HepG2 (cell line): ENCODE measurements around the gene RASSF10. TPM values are rescaled to one million over a fixed set of nuclear protein-coding genes. Genes with fewer than 3 reads are reported as not detected.
A peak's percentile ranks its signal among the peaks of the same experiment; 100 is the strongest.

ENCODE experiments used
- ATAC-seq: fragments of 200-7000 bp; cut with Tn5 transposase; 3 replicates; pipeline ENCODE4 v1.9.1; 2020; ENCODE audit warnings: mild to moderate bottlenecking, moderate library complexity
- BruUV-seq: library from RNA; stranded (reverse); fragments of 400-500 nt; replicated peaks from 2 replicates; lab custom pipeline; 2021; lab: Mats Ljungman, UMichigan
- CTCF ChIA-PET: fragments of 300-600 bp; formaldehyde crosslinking; extraction: SDS; loops from one replicate; lab custom pipeline; 2021; ENCODE audit warnings: low total read pairs, inconsistent platforms, low intra/inter-chr PET ratio; lab: Yijun Ruan, JAX
- POLR2A ChIA-PET: fragments of 350-600 bp; sonication (Branson Sonifier 250); formaldehyde crosslinking; loops from one replicate; lab custom pipeline; 2020; ENCODE audit warnings: antibody characterized with exemption, inconsistent platforms; lab: Yijun Ruan, JAX
- DNase-seq: peaks from one replicate; pipeline ENCODE4 v3.0.0-alpha.2; 2015; ENCODE audit warnings: low spot score
- FAIRE-seq: peaks from 3 replicates; lab custom pipeline; 2011; peaks lifted over from hg19 to GRCh38; lab: Jason Lieb, UNC
- H2AFZ ChIP-seq: one replicate; pipeline ENCODE4 v1.6.1; 2011; ENCODE audit warnings: low read length, inconsistent platforms
- H3K27ac ChIP-seq: fragments of 300-600 bp; 3 replicates; pipeline ENCODE4 v1.8.0; 2011; ENCODE audit warnings: mixed run types, mild to moderate bottlenecking, mixed read lengths, low read length, inconsistent platforms; ENCODE audit not compliant: insufficient read depth; ENCODE audit errors: extremely low read length
- H3K27me3 ChIP-seq, 2 experiments: fragments of 200-600 bp in 1 of 2; 2 replicates in 1 of 2; 3 replicates in 1 of 2; pipeline versions ENCODE4 v1.6.0 to v1.8.0; 2011; ENCODE audit warnings: low read length in 2 of 2, mild to moderate bottlenecking in 2 of 2, moderate library complexity in 2 of 2, inconsistent platforms in 1 of 2; ENCODE audit not compliant: insufficient read depth in 2 of 2, control insufficient read depth in 1 of 2
- H3K36me3 ChIP-seq, 2 experiments: fragments of 200-600 bp in 1 of 2; replicated peaks in 1 of 2; 2 replicates in 1 of 2; 3 replicates in 1 of 2; pipeline versions ENCODE4 v1.5.1 to v1.8.0; 2011; ENCODE audit warnings: low read length in 2 of 2, inconsistent platforms in 1 of 2; ENCODE audit not compliant: insufficient read depth in 2 of 2, control insufficient read depth in 1 of 2
- H3K4me1 ChIP-seq: 2 replicates; pipeline ENCODE4 v1.5.1; 2012; ENCODE audit warnings: low read length, inconsistent platforms; ENCODE audit not compliant: insufficient read depth
- H3K4me2 ChIP-seq: 2 replicates; pipeline ENCODE4 v1.6.0; 2011; ENCODE audit warnings: low read depth, low read length, inconsistent platforms
- H3K4me3 ChIP-seq, 3 experiments: fragments of 200-600 bp in 1 of 3; sonication (generic), shearing (Covaris generic) in 1 of 3; replicated peaks in 1 of 3; 2 replicates each; pipeline ENCODE4 v1.5.1; 2011 to 2016; ENCODE audit warnings: low read length in 3 of 3, inconsistent platforms in 2 of 3, low read depth in 2 of 3, mild to moderate bottlenecking in 2 of 3, control low read depth in 1 of 3, mixed read lengths in 1 of 3; ENCODE audit not compliant: insufficient read depth in 1 of 3
- H3K79me2 ChIP-seq: one replicate; pipeline ENCODE4 v1.6.1; 2011; ENCODE audit warnings: low read length, inconsistent platforms; ENCODE audit not compliant: insufficient read depth
- H3K9ac ChIP-seq: 2 replicates; pipeline ENCODE4 v1.6.0; 2011; ENCODE audit warnings: mild to moderate bottlenecking, low read depth, low read length, inconsistent platforms; ENCODE audit not compliant: insufficient read depth
- H3K9me3 ChIP-seq: 2 replicates; pipeline ENCODE4 v1.5.1; 2012; ENCODE audit warnings: mild to moderate bottlenecking, low read length
- H4K20me1 ChIP-seq: 2 replicates; pipeline ENCODE4 v1.6.0; 2011; ENCODE audit warnings: inconsistent platforms, mild to moderate bottlenecking, low read length, moderate library complexity; ENCODE audit not compliant: insufficient read depth
- DNMT1 ChIP-seq: sonication (generic); formaldehyde crosslinking; IDR thresholded peaks from 2 replicates; pipeline ENCODE4 v1.5.1; 2020; ENCODE audit warnings: mild to moderate bottlenecking, missing genetic modification reagents
- ERF ChIP-seq: IDR thresholded peaks from 2 replicates; pipeline ENCODE4 v1.6.1; 2018; ENCODE audit warnings: missing biosample characterization, missing genetic modification reagents
- HDAC1 ChIP-seq: sonication (generic); formaldehyde crosslinking; IDR thresholded peaks from 2 replicates; pipeline ENCODE4 v1.5.1; 2020; ENCODE audit warnings: mild to moderate bottlenecking, missing genetic modification reagents
- MAFF ChIP-seq: IDR thresholded peaks from 2 replicates; pipeline ENCODE4 v1.6.1; 2011; ENCODE audit warnings: low read depth, low read length, improper control_type of control experiment
- MAFK ChIP-seq, 2 experiments: IDR thresholded peaks in 1 of 2; conservative IDR thresholded peaks in 1 of 2; 2 replicates each; pipeline ENCODE4 v1.6.1; 2011; ENCODE audit warnings: improper control_type of control experiment in 2 of 2, low read length in 2 of 2
- MXI1 ChIP-seq: IDR thresholded peaks from 3 replicates; pipeline ENCODE4 v1.6.1; 2012; ENCODE audit warnings: low read depth, low read length, inconsistent platforms, borderline replicate concordance
- NFYC ChIP-seq: IDR thresholded peaks from 2 replicates; pipeline ENCODE4 v1.6.1; 2016; ENCODE audit warnings: missing genetic modification reagents, missing compliant biosample characterization
- RBFOX2 ChIP-seq: fragments of 200-400 bp; formaldehyde crosslinking; IDR thresholded peaks from 2 replicates; pipeline ENCODE4 v1.6.1; 2017; ENCODE audit warnings: low read depth, mild to moderate bottlenecking, low read length
- SIX1 ChIP-seq: sonication (generic); formaldehyde crosslinking; IDR thresholded peaks from 2 replicates; pipeline ENCODE4 v1.4.0; 2020; ENCODE audit warnings: missing genetic modification reagents, borderline replicate concordance
- ZBTB8A ChIP-seq: sonication (generic); formaldehyde crosslinking; IDR thresholded peaks from 2 replicates; pipeline ENCODE4 v1.4.0; 2020; ENCODE audit warnings: mild to moderate bottlenecking, low read depth, missing genetic modification reagents, borderline replicate concordance
- ZNF382 ChIP-seq: sonication (generic); formaldehyde crosslinking; IDR thresholded peaks from 2 replicates; pipeline ENCODE4 v1.5.0; 2020; ENCODE audit warnings: missing genetic modification reagents, mild to moderate bottlenecking, borderline replicate concordance
- ZNF609 ChIP-seq: sonication (generic); formaldehyde crosslinking; IDR thresholded peaks from 2 replicates; pipeline ENCODE4 v1.4.0; 2020; ENCODE audit warnings: mild to moderate bottlenecking, missing genetic modification reagents, borderline replicate concordance
- WGBS: methylation state at CpG from one replicate; pipeline ENCODE4 v1.1.6; 2017; ENCODE audit warnings: low lambda C conversion rate; 5-methylcytosine and 5-hydroxymethylcytosine counted together
- in situ Hi-C: cut with HindIII; loops from 2 replicates; pipeline ENCODE4 v1.10.0; 2017; ENCODE audit warnings: low pct_unique_long_range_greater_than_20kb; ENCODE audit not compliant: extremely low pct_ligation_motif_present
- intact Hi-C: fragments of 100-400 bp; cut with micrococcal nuclease; formaldehyde crosslinking; loops from one replicate; pipeline ENCODE4 v1.10.0; 2022; ENCODE audit not compliant: unreplicated experiment
- polyA plus RNA-seq, 8 experiments: library from polyadenylated mRNA; depleted of rRNA in 3 of 8; stranded (reverse) in 7 of 8; unstranded in 1 of 8; fragments of >200 nt; fragmentation: Illumina TruSeq in 4 of 8; extraction: Trizol in 4 of 8; gene quantifications; 2 replicates each; pipeline versions ENCODE4 v1.2.1 to v1.2.3, GENCODE V29; 2011 to 2016; ENCODE audit warnings: low read depth in 4 of 8, missing spikeins in 1 of 8, mixed read lengths in 1 of 8; ENCODE audit not compliant: insufficient read depth in 1 of 8
- total RNA-seq, 5 experiments: library from RNA; depleted of rRNA; stranded (reverse); fragments of >200 nt; fragmentation: Illumina TruSeq; extraction: Trizol; gene quantifications; 2 replicates each; pipeline ENCODE4 v1.2.3, GENCODE V29; 2016; ENCODE audit warnings: low read depth in 1 of 5

RASSF10 gene
- total and polyA plus RNA-seq, 2 of the 13 experiments (the other 11 are each of a cell fraction or from before 2014, with no cell fraction given) = not detected

GRCh38 chr11:13012056-13012661, 3.0 kb downstream of the RASSF10 start (continued):
- TF ChIP-seq ZNF609 (peak; percentile 41; the same call in 1 of the 2 replicates), HDAC1 (CRISPR knock-in tag) (peak; percentile 43; the same call in 1 of the 2 replicates), DNMT1 (CRISPR knock-in tag) (no peak), SIX1 (CRISPR knock-in tag) (0 out of 2 replicates have a peak, but pooled peaks have one; percentile 32), ERF (CRISPR knock-in tag) (0 out of 2 replicates have a peak, but pooled peaks have one; percentile 21), RBFOX2 (peak; percentile 45; the same call in 1 of the 2 replicates), NFYC (no peak)
- TF ChIP-seq, all 625 proteins: peak for 30

- H3K9me3 ChIP-seq = no peaks in the 10 kb centered on the region
- H2AFZ ChIP-seq = no peak overlapping the region
- no peak for ATAC-seq
- WGBS = 46% methylated on average over 7 of the region's 7 CpGs
- H3K4me2 ChIP-seq = peak overlapping the region; percentile 86; the same call in 1 of the 2 replicates
- TF ChIP-seq MAFF = peak; percentile 98
- TF ChIP-seq ZNF382 (CRISPR knock-in tag) = no peak
- no peak for TF ChIP-seq ZBTB8A (CRISPR knock-in tag)
- peak; percentile 97 to 99 for TF ChIP-seq MAFK (conservative IDR thresholded peaks at IDR 0.05 in 1 of 2, IDR thresholded peaks at IDR 0.05 in 1 of 2; ENCODE audit: low read length in 2 of 2)
- no peak for TF ChIP-seq MXI1
- no TSS peak for BruUV-seq
- no peaks in the 10 kb centered on the region for H3K27me3 ChIP-seq
- no peaks in the 10 kb centered on the region for H3K79me2 ChIP-seq
- peaks cover 47% of the 10 kb centered on the region for H3K4me1 ChIP-seq
- no peak for DNase-seq
- H3K4me3 ChIP-seq = no peak overlapping the region
- H3K36me3 ChIP-seq = no peaks in the 10 kb centered on the region
- intact Hi-C loops = loop anchor here (2.0 kb wide), 1 partner anchor 128 kb away; no protein-coding TSS in a partner anchor
- no peak overlapping the region for H3K27ac ChIP-seq
- ChIA-PET POLR2A (interaction anchor here (1.3 kb wide), 1 partner anchor 128 kb away, joined by 4 read pairs; no protein-coding TSS in a partner anchor), CTCF (no interaction called here)
- FAIRE-seq = no peak
- in situ Hi-C loops = no loop called here
- no peak overlapping the region for H3K9ac ChIP-seq
- no peaks in the 10 kb centered on the region for H4K20me1 ChIP-seq
These were observed 4.0 kb downstream of the RASSF10 start for GRCh38 chr11:13013054-13013488.
